Karpas-422 (cell line): ENCODE measurements around the gene FAM124A. TPM values are rescaled to one million over a fixed set of nuclear protein-coding genes. Genes with fewer than 3 reads are reported as not detected.
"Not testable (repeated sequence)": the region's sequence is repeated elsewhere in the genome, so short reads cannot be mapped to it uniquely, and the experiment has no call there.

Source experiments
- DNase-seq: peaks from one replicate; pipeline ENCODE4 v3.0.0-alpha.2; 2015
- H2AFZ ChIP-seq: fragments of 200-600 bp; sonication (generic); 2 replicates; pipeline ENCODE4 v1.6.1; 2014; ENCODE audit warnings: antibody characterized with exemption, low read length, mixed read lengths
- H3K27ac ChIP-seq: fragments of 200-600 bp; sonication (generic); 2 replicates; pipeline ENCODE4 v1.5.1; 2014; ENCODE audit warnings: mild to moderate bottlenecking, low read length, moderate library complexity
- H3K27me3 ChIP-seq: fragments of 200-600 bp; sonication (generic); 2 replicates; pipeline ENCODE4 v1.6.1; 2014; ENCODE audit warnings: low read length, mixed read lengths
- H3K36me3 ChIP-seq: fragments of 200-600 bp; sonication (generic); 2 replicates; pipeline ENCODE4 v1.6.1; 2014; ENCODE audit warnings: low read length, mixed read lengths; ENCODE audit not compliant: insufficient read depth
- H3K4me1 ChIP-seq: fragments of 200-600 bp; sonication (generic); 2 replicates; pipeline ENCODE4 v1.6.1; 2014; ENCODE audit warnings: mild to moderate bottlenecking, low read length, mixed read lengths
- H3K4me2 ChIP-seq: fragments of 200-600 bp; sonication (generic); 2 replicates; pipeline ENCODE4 v1.6.1; 2014; ENCODE audit warnings: low read length, low read depth, mild to moderate bottlenecking; ENCODE audit not compliant: poor library complexity, severe bottlenecking
- H3K4me3 ChIP-seq: fragments of 200-600 bp; sonication (generic); 2 replicates; pipeline ENCODE4 v1.5.1; 2014; ENCODE audit warnings: mild to moderate bottlenecking, antibody characterized with exemption, low read length, mixed read lengths
- H3K79me2 ChIP-seq: fragments of 200-600 bp; sonication (generic); 2 replicates; pipeline ENCODE4 v1.6.1; 2014; ENCODE audit warnings: mild to moderate bottlenecking, low read length, mixed read lengths
- H3K9ac ChIP-seq: fragments of 200-600 bp; sonication (generic); 2 replicates; pipeline ENCODE4 v1.6.0; 2014; ENCODE audit warnings: low read length
- H3K9me2 ChIP-seq: fragments of 200-600 bp; sonication (generic), shearing (Covaris generic); replicated peaks from 2 replicates; pipeline ENCODE4 v1.6.0; 2014; ENCODE audit warnings: mild to moderate bottlenecking, low read length, moderate library complexity; ENCODE audit not compliant: insufficient read depth
- H3K9me3 ChIP-seq: fragments of 300-700, 200-600 bp; sonication (generic); 2 replicates; pipeline ENCODE4 v1.6.1; 2014; ENCODE audit warnings: low read length, mixed read lengths
- H4K20me1 ChIP-seq: fragments of 200-600 bp; sonication (generic); 2 replicates; pipeline ENCODE4 v1.6.1; 2014; ENCODE audit warnings: mild to moderate bottlenecking, antibody characterized with exemption, low read length, low read depth; ENCODE audit not compliant: insufficient read depth
- total RNA-seq: library from RNA; depleted of rRNA; stranded (reverse); fragments of >200 nt; shearing (Covaris generic); gene quantifications from 2 replicates; pipeline ENCODE4 v1.2.3, GENCODE V29; 2014; ENCODE audit warnings: low replicate concordance

Gene FAM124A
- total RNA-seq, 1 experiment from 2014 or later, result not detected

GRCh38 chr13:51275101-51275500 is 52.9 kb downstream of the FAM124A start:
- Histone ChIP-seq H3K79me2 (no peaks in the 10 kb centered on the region), H3K9me3 (no peaks in the 10 kb centered on the region)

GRCh38 chr13:51276636-51277035 is 54.4 kb downstream of the FAM124A start:
- Histone ChIP-seq H3K36me3 (no peaks in the 10 kb centered on the region), H3K4me2 (no peak overlapping the region), H3K27me3 (no peaks in the 10 kb centered on the region; the same call in 1 of the 2 replicates), H3K9me3 (no peaks in the 10 kb centered on the region), H3K9me2 (no peaks in the 10 kb centered on the region), H3K79me2 (no peaks in the 10 kb centered on the region), H3K27ac (no peak overlapping the region), H3K9ac (no peak overlapping the region), H3K4me1 (peaks cover 8% of the 10 kb centered on the region), H3K4me3 (no peak overlapping the region), H4K20me1 (peaks cover 4% of the 10 kb centered on the region; the same call in 1 of the 2 replicates), H2AFZ (no peak overlapping the region)
- DNase-seq, result no peak

More at GRCh38 chr13:51275101-51275500, 52.9 kb downstream of the FAM124A start:
- no peak overlapping the region for H3K4me2 ChIP-seq
- no peaks in the 10 kb centered on the region for H3K9me2 ChIP-seq
- DNase-seq, result no peak
- H3K36me3 ChIP-seq, result no peaks in the 10 kb centered on the region
- no peak overlapping the region for H2AFZ ChIP-seq
- H4K20me1 ChIP-seq, result no peaks in the 10 kb centered on the region
- H3K4me1 ChIP-seq, result no peaks in the 10 kb centered on the region
- H3K27ac ChIP-seq, result no peak overlapping the region
- no peak overlapping the region for H3K9ac ChIP-seq
- H3K27me3 ChIP-seq, result no peaks in the 10 kb centered on the region; the same call in 1 of the 2 replicates
- H3K4me3 ChIP-seq, result no peak overlapping the region

GRCh38 chr13:51277928-51278327 is 55.7 kb downstream of the FAM124A start:
- H3K27ac ChIP-seq, result no peak overlapping the region
- no peak overlapping the region for H2AFZ ChIP-seq

GRCh38 chr13:51278426-51279130 is 56.4 kb downstream of the FAM124A start:
- no peak for DNase-seq
- H3K79me2 ChIP-seq, result no peaks in the 10 kb centered on the region
- H3K9me3 ChIP-seq, result no peaks in the 10 kb centered on the region
- H3K27ac ChIP-seq, result no peak overlapping the region
- H3K36me3 ChIP-seq, result no peaks in the 10 kb centered on the region
- no peak overlapping the region for H2AFZ ChIP-seq
- H3K4me1 ChIP-seq, result peaks cover 15% of the 10 kb centered on the region
- no peak overlapping the region for H3K9ac ChIP-seq
- no peak overlapping the region for H3K4me2 ChIP-seq
- H3K9me2 ChIP-seq, result no peaks in the 10 kb centered on the region
- no peaks in the 10 kb centered on the region; the same call in 1 of the 2 replicates for H3K27me3 ChIP-seq
- H3K4me3 ChIP-seq, result no peak overlapping the region
- peaks cover 4% of the 10 kb centered on the region; the same call in 1 of the 2 replicates for H4K20me1 ChIP-seq

More at GRCh38 chr13:51277928-51278327, 55.7 kb downstream of the FAM124A start:
- Histone ChIP-seq H3K79me2 (no peaks in the 10 kb centered on the region), H3K9me3 (no peaks in the 10 kb centered on the region), H3K4me3 (no peak overlapping the region), H3K27me3 (no peaks in the 10 kb centered on the region; the same call in 1 of the 2 replicates), H3K36me3 (no peaks in the 10 kb centered on the region), H4K20me1 (peaks cover 4% of the 10 kb centered on the region; the same call in 1 of the 2 replicates), H3K4me2 (no peak overlapping the region), H3K9ac (no peak overlapping the region), H3K9me2 (no peaks in the 10 kb centered on the region), H3K4me1 (peaks cover 15% of the 10 kb centered on the region)
- no peak for DNase-seq

GRCh38 chr13:51280379-51280940 is 58.3 kb downstream of the FAM124A start:
- Histone ChIP-seq H3K9me2 (no peaks in the 10 kb centered on the region), H3K4me2 (no peak overlapping the region), H4K20me1 (peaks cover 6% of the 10 kb centered on the region; the same call in 1 of the 2 replicates), H3K27ac (no peak overlapping the region), H3K4me1 (peaks cover 15% of the 10 kb centered on the region), H3K79me2 (no peaks in the 10 kb centered on the region), H3K27me3 (no peaks in the 10 kb centered on the region; the same call in 1 of the 2 replicates), H3K4me3 (no peak overlapping the region), H3K9ac (no peak overlapping the region), H2AFZ (no peak overlapping the region), H3K36me3 (no peaks in the 10 kb centered on the region), H3K9me3 (no peaks in the 10 kb centered on the region)
- DNase-seq, result no peak

GRCh38 chr13:51282322-51282721 is 60.1 kb downstream of the FAM124A start:
- H3K36me3 ChIP-seq, result no peaks in the 10 kb centered on the region
- no peaks in the 10 kb centered on the region for H3K9me2 ChIP-seq
- H3K27ac ChIP-seq, result no peak overlapping the region
- no peak overlapping the region for H3K9ac ChIP-seq
- no peaks in the 10 kb centered on the region for H3K9me3 ChIP-seq
- H3K4me1 ChIP-seq, result peaks cover 15% of the 10 kb centered on the region
- H3K4me3 ChIP-seq, result no peak overlapping the region
- H2AFZ ChIP-seq, result no peak overlapping the region
- no peak for DNase-seq
- H3K4me2 ChIP-seq, result no peak overlapping the region
- no peaks in the 10 kb centered on the region for H3K27me3 ChIP-seq
- no peaks in the 10 kb centered on the region for H3K79me2 ChIP-seq
- H4K20me1 ChIP-seq, result peaks cover 6% of the 10 kb centered on the region; the same call in 1 of the 2 replicates

- H3K4me1 ChIP-seq, result peaks cover 15% of the 10 kb centered on the region
- H3K9ac ChIP-seq, H3K27ac ChIP-seq, H3K9me3 ChIP-seq, H4K20me1 ChIP-seq, H3K27me3 ChIP-seq, DNase-seq, H3K9me2 ChIP-seq, H3K79me2 ChIP-seq, H2AFZ ChIP-seq, H3K4me3 ChIP-seq, H3K36me3 ChIP-seq, H3K4me2 ChIP-seq: not testable (repeated sequence)
Measured at GRCh38 chr13:51282923-51283322, 60.7 kb downstream of the FAM124A start.

- Histone ChIP-seq H2AFZ (no peak overlapping the region), H4K20me1 (peaks cover 6% of the 10 kb centered on the region; the same call in 1 of the 2 replicates), H3K9me2 (no peaks in the 10 kb centered on the region), H3K36me3 (no peaks in the 10 kb centered on the region), H3K27me3 (no peaks in the 10 kb centered on the region), H3K4me3 (no peak overlapping the region), H3K27ac (no peak overlapping the region), H3K4me1 (peaks cover 15% of the 10 kb centered on the region), H3K4me2 (no peak overlapping the region), H3K79me2 (no peaks in the 10 kb centered on the region), H3K9me3 (no peaks in the 10 kb centered on the region), H3K9ac (no peak overlapping the region)
- DNase-seq, result no peak
Measured at GRCh38 chr13:51283371-51283770, 61.2 kb downstream of the FAM124A start.
